Putamen (tissue), 1 donor: ENCODE data around the gene AFAP1.

Source experiments
- DNase-seq: peaks from one replicate; pipeline ENCODE4 v3.0.0-alpha.2; 2016; ENCODE audit warnings: low spot score

AFAP1 gene

DNA sequence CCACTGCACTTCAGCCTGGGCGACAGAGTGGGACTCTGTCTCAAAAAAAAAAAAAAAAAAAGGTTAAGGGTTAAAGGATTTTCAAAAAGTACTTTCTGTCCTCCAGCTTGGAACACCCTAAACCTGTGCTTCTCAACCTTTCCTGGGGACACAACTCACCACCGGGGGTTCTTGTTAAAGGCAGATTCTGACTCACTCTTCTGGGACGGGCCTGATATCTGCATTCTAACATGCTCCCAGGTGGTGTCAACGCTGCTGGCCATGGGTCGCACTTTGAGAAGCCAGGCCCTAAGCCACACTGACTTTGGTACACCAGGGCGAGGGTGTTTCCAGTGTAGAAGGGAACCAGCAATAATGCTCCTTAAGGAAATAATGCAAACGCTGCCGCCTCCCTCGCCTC lies 46.1 kb downstream of the AFAP1 start:
- no peak for DNase-seq

GRCh38 chr4:7892212-7893019 lies 47.2 kb downstream of the AFAP1 start:
- DNase-seq: no peak

- peak; percentile 53 for DNase-seq
Measured at GRCh38 chr4:7890635-7891393, 48.8 kb downstream of the AFAP1 start.

- no peak for DNase-seq
Measured at GRCh38 chr4:7887436-7887835, 52.2 kb downstream of the AFAP1 start.

DNA sequence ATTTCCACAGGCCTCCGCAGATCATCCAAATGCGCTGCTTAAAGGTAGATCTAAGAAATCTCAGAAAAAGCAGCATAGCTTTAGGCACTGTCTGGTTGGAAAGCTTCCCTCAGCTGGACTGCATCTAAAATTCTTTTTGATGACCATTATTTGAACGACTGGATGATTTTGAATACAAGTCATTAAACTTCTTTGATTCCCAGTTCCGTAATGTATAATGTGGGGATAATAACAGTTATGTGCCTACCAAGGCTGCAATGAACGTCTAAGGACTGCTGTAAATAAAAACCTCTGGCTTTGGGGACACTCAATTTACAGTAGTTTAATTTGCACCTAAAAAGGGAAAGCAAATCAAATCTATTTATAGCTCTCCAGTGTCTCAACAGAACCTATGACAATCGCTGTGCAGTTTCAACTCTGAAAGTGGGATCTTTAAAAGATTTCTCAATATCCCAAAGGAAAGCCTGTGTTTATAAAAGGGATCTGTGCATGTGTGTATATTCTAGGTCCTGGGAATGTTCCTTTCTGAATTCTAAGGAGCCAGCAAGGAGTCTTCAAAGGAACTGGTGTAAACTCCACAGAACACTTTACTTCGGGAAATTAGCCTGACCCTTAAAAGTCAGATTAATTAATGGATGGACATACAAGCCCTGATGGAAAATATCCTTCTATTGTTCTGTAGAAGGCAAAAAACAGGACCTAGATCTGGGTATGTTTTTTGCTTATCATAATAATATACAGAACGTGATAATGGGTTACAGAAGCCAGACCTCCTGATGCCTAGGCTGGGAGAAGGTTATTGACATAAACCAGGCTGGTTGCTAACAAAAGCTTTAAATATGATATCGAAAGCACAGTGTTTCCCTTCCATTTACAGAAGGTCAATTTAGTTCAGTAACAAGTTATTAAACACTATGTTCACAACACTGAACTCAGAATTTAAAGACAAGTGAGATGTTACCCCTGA lies 53.4 kb downstream of the AFAP1 start:
- DNase-seq: no peak

DNA sequence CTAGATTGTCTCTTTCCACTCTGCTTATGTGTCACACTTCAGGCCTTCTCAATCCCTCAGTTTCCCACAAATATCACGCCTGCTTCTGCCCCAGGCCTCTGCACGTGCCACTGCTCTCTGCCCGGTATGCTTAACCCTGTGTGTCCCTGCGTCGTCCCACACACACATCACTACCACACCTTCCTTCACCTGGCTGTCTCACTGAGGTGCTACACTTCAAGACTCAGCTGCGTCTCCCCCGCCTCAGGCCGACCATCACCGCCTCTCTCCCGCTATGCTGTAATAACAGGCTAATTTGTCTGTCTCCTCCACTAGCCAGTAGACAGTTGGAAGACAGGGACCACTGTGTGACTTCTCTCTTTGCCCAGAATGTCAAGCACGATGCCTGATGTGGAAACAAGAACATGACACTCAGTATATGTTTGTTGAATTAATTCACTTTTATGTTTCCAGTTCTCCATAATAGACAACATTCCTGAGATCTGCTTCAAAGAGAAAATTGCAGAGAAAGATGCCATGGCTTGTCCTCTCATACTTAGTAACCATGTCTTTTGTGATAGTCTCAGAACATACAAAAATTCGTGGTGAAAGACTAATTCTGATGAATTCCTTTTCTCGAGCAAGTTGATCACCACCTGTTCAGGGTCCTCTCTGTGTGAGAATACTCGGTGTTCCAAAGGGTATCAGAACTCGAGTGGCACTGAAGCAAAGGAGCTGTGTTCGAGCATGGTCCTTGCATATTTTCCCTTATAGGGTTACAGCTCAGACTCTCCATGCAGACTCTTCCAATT lies 54.2 kb downstream of the AFAP1 start:
- no peak for DNase-seq

GRCh38 chr4:7880683-7881082 lies 59.0 kb downstream of the AFAP1 start:
- no peak for DNase-seq

DNA sequence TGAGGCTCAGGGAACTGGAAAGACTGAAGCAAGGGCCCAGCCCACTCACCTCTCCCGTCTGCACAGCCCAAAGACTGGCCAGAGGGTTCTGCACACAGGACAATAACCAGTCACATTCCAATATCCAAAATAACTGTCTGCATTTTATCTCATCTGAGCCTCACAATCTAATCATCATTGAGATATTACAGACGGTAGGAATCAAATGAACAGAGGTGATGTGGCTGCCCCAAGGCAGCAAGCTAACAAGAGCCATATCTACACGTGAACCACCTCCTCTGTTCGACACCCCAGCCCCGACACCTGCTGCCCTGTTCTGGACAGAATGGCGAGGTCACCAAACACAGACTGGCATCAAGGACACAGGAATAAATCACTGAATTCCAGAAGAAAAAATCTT lies 60.5 kb downstream of the AFAP1 start:
- DNase-seq: no peak

DNA sequence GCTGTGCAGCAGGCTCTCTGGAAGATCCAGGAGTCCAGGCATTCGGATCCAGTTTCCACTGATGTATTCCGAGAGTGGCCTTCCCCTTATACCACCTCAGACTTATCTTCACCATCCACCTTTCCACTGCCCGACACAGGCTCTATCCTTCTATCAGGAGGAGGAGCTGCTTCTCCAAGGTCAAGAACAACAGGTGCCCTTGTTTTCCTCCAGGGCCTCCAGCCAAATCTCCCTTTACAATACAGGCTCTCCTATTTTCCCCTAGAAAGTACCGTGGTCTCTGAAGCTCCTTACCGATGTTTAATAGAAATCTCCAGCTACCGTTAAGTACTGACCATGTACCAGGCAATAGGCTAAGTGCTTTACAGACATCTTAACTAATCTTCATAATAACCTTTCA lies 61.3 kb downstream of the AFAP1 start:
- DNase-seq: no peak

GRCh38 chr4:7877176-7877575 lies 62.5 kb downstream of the AFAP1 start:
- no peak for DNase-seq

DNA sequence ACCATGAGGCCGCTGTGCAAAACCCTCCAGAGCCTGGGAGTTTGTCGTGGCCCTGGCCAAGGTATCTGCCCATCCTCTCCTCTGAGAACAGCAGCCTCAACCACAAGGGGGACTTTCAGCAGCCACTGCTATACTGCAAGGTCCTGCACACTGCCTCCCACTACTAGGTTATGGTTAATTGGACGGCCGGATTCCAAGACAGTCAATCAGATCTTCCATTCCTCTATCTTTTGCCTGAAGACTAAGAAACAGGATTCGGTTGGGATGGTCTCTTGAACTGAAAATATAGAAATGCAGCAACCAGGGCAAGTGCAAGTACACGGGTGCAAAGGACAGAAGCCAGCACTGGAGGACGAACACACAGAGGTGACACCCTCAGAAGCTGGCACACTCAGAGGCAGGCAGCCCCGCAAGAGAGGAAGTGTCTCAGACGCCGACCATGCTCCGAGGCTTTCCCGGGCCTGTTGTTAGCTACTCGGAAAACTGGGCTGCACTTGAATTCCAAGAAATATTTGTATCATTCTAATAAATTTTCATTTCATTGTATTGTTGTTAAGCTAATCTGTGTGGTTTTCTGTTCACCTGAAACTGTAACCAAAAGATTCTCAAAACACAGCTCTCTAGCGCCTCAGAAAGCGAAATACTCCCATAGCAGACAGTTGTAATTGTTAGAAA lies 63.3 kb downstream of the AFAP1 start:
- no peak for DNase-seq

DNA sequence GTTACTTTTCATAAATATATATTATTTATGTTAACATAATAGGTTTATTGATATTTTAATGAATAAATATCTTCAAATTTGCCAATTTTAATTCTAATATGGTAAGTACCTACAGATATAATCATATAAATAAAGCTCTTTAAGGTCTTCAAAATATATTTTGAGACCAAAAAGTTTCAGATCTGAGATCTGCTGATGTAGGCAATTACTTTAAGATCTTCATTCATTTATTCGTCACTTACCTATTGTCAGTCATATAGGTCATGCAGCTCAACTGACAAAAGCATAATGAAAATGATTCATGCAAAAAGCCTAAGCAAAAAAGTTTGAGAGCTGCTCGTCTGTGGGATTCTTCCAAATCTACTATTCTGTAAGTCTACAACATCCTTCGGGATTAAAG lies 64.8 kb downstream of the AFAP1 start:
- no peak for DNase-seq

- no peak for DNase-seq
Measured at GRCh38 chr4:7873881-7874280, 65.8 kb downstream of the AFAP1 start.

DNA sequence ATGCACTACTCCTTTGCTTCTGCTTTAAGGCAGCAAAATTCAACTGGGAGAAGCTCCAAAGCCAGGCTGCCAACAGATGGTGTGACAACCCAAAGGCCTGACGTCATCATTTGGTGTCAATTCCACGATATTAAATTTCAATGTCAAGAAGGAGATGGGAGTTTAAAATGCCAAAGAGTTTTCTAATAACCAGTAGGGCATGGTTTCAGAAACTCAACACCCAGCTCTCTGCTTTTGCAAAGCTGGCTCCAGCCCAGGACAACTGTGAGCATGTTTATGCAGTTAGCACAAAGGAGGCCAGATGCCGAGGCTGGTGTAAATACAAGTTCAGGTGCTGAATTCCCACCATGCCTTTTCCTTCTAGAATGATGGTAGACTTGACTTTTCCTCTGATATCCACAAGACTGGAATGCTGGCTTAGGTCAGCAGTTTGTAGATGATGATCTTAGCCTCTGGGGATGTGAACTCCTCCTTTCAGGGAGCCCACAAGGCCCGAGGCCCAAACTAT lies 67.3 kb downstream of the AFAP1 start:
- no peak for DNase-seq

- no peak for DNase-seq
Measured at GRCh38 chr4:7871356-7871755, 68.3 kb downstream of the AFAP1 start.

GRCh38 chr4:7868892-7869471 lies 70.7 kb downstream of the AFAP1 start:
- no peak for DNase-seq

DNA sequence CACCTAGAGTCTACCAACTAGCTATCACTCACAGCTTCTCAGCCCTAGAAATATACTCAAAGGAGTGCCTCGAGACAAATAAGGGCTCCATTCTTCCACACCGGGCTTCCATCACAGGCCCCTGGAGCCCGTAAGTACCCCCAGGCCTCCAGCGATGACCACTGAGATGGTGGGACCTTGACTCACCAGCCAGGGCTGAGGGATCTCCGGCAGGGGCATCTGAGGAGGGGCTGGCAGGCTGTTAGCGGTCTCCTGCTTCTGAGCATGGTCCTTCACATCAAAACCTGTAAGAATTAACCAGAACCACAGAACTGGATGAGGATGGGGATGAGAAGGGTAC lies 71.3 kb downstream of the AFAP1 start:
- DNase-seq: no peak

DNA sequence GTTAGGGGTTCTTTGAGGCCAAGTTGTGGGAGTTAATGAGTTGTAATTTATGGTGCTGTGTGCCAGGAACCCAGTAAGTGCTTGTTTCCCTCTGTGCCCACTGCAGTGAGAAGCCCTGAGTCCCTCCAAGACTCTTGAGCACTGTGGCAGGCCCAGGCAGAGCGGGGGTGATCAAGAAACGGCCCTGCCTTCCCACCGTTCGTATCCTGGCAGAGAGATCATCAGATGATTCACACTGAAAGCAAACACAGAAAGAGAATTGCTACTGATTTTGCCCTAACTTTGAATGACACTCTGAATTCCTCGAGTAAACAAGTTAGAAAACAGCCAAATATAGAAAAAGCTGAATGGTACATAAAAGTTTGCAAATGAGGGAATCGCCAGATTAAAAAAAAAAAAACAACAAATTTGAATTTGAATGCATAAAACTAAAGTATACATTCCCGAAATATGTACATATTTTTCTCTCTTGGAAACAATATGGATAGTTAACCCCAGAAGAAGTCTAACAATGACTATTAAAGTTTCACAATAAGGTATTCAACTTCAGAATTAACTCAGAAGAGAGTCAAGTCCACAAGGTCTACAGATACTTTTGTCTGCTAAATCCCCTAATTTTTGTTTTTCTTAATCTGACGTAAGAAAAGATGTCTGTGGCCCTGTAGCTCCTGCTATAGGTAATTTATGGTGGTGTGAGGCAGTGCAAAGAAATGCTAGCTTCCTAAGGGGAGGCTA lies 71.8 kb downstream of the AFAP1 start:
- no peak for DNase-seq

DNA sequence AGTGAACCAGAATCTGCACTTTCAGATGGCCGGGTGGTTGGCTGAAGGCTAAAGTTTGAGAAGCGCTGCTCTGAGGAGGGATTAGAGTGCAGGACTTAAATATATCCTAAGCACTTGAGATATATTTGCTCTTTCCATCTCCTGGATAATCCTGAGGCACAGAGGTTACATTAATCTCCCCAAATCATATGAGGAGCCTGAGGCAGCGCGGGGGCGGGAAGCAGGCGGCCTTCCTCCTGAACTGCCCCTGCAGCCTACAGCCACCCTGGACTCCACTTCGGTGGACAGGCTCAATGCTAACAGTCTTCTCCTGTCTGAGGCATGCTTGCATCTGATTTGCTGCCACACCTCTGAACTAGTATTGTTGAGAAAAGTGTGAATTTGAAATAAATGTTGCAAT lies 72.5 kb downstream of the AFAP1 start:
- no peak for DNase-seq

GRCh38 chr4:7865533-7865932 lies 74.1 kb downstream of the AFAP1 start:
- no peak for DNase-seq
